Mesenchymal stem cell (in vitro differentiated cells and primary cell): ENCODE data around the gene MBD6.
"Not testable (repeated sequence)": the region's sequence is repeated elsewhere in the genome, so short reads cannot be mapped to it uniquely, and the experiment has no call there.

Source experiments
- DNase-seq: peaks from one replicate; pipeline ENCODE4 v3.0.0-alpha.2; 2013
- H2AFZ ChIP-seq: one replicate; pipeline ENCODE4 v1.6.1; 2013; ENCODE audit warnings: low read depth, mild to moderate bottlenecking, control low read depth, inconsistent platforms, low read length, moderate library complexity
- H2AK5ac ChIP-seq: 2 replicates; pipeline ENCODE4 v1.6.1; 2013; ENCODE audit warnings: low read length, moderate library complexity, mild to moderate bottlenecking, inconsistent platforms; ENCODE audit not compliant: severe bottlenecking
- H2BK120ac ChIP-seq: one replicate; pipeline ENCODE4 v1.6.1; 2013; ENCODE audit warnings: low read depth, mild to moderate bottlenecking, inconsistent platforms, low read length, moderate library complexity
- H2BK12ac ChIP-seq, 2 experiments: one replicate each; pipeline ENCODE4 v1.6.1; 2013; ENCODE audit warnings: inconsistent platforms in 2 of 2, low read length in 2 of 2, mild to moderate bottlenecking in 2 of 2, moderate library complexity in 2 of 2, control low read depth in 1 of 2
- H2BK15ac ChIP-seq: one replicate; pipeline ENCODE4 v1.6.1; 2013; ENCODE audit warnings: mild to moderate bottlenecking, low read depth, inconsistent platforms; ENCODE audit not compliant: poor library complexity, severe bottlenecking
- H2BK5ac ChIP-seq: 2 replicates; pipeline ENCODE4 v1.6.1; 2013; ENCODE audit warnings: low read depth, mild to moderate bottlenecking, low read length, control low read depth, inconsistent platforms; ENCODE audit not compliant: poor library complexity, severe bottlenecking
- H3K14ac ChIP-seq, 2 experiments: one replicate each; pipeline ENCODE4 v1.6.1; 2013; ENCODE audit warnings: inconsistent platforms in 2 of 2, low read length in 2 of 2, control low read depth in 1 of 2, mild to moderate bottlenecking in 1 of 2, moderate library complexity in 1 of 2
- H3K18ac ChIP-seq, 2 experiments: one replicate each; pipeline ENCODE4 v1.6.1; 2013; ENCODE audit warnings: inconsistent platforms in 2 of 2, low read length in 2 of 2, control low read depth in 1 of 2, low read depth in 1 of 2, mild to moderate bottlenecking in 1 of 2
- H3K23ac ChIP-seq, 2 experiments: one replicate each; pipeline ENCODE4 v1.6.1; 2013; ENCODE audit warnings: inconsistent platforms in 2 of 2, low read length in 2 of 2, mild to moderate bottlenecking in 2 of 2, moderate library complexity in 2 of 2, control low read depth in 1 of 2
- H3K27ac ChIP-seq: 2 replicates; pipeline ENCODE4 v1.5.1; 2013; ENCODE audit warnings: mild to moderate bottlenecking, moderate library complexity, low read length, control low read depth, inconsistent platforms; ENCODE audit not compliant: poor library complexity, severe bottlenecking
- H3K27me3 ChIP-seq, 2 experiments: 2 replicates each; pipeline versions ENCODE4 v1.6.1 to v1.7.0; 2013; ENCODE audit warnings: low read length in 2 of 2, mild to moderate bottlenecking in 2 of 2, moderate library complexity in 2 of 2, control low read depth in 1 of 2, inconsistent platforms in 1 of 2; ENCODE audit not compliant: control insufficient read depth in 1 of 2, insufficient read depth in 1 of 2
- H3K36me3 ChIP-seq, 2 experiments: 2 replicates each; pipeline versions ENCODE4 v1.6.1 to v1.7.0; 2013; ENCODE audit warnings: low read length in 2 of 2, control low read depth in 1 of 2, inconsistent platforms in 1 of 2, low read depth in 1 of 2, mild to moderate bottlenecking in 1 of 2; ENCODE audit not compliant: insufficient read depth in 2 of 2, control insufficient read depth in 1 of 2
- H3K4ac ChIP-seq, 2 experiments: one replicate each; pipeline ENCODE4 v1.6.1; 2013; ENCODE audit warnings: inconsistent platforms in 2 of 2, low read length in 2 of 2, mild to moderate bottlenecking in 2 of 2, moderate library complexity in 2 of 2, control low read depth in 1 of 2, low read depth in 1 of 2
- H3K4me1 ChIP-seq: 2 replicates; pipeline ENCODE4 v1.6.1; 2013; ENCODE audit warnings: low read depth, low read length, control low read depth; ENCODE audit not compliant: control insufficient read depth, insufficient read depth
- H3K4me2 ChIP-seq: 2 replicates; pipeline ENCODE4 v1.6.1; 2013; ENCODE audit warnings: low read length, mild to moderate bottlenecking, inconsistent platforms; ENCODE audit not compliant: poor library complexity, severe bottlenecking
- H3K4me3 ChIP-seq, 2 experiments: 2 replicates each; pipeline versions ENCODE4 v1.5.1 to v1.7.0; 2013; ENCODE audit warnings: low read length in 2 of 2, mild to moderate bottlenecking in 2 of 2, control low read depth in 1 of 2, low read depth in 1 of 2; ENCODE audit not compliant: insufficient read depth in 1 of 2
- H3K79me1 ChIP-seq: replicated peaks from 2 replicates; pipeline ENCODE4 v1.6.1; 2013; ENCODE audit warnings: mild to moderate bottlenecking, control low read depth, low read length, inconsistent platforms; ENCODE audit not compliant: poor library complexity, severe bottlenecking
- H3K9ac ChIP-seq: 2 replicates; pipeline ENCODE4 v1.7.0; 2013; ENCODE audit warnings: mild to moderate bottlenecking, low read length, moderate library complexity
- H3K9me3 ChIP-seq: 2 replicates; pipeline ENCODE4 v1.7.0; 2013; ENCODE audit warnings: mild to moderate bottlenecking, low read length; ENCODE audit not compliant: control insufficient read depth
- H4K8ac ChIP-seq: one replicate; pipeline ENCODE4 v1.6.1; 2013; ENCODE audit warnings: inconsistent platforms, mild to moderate bottlenecking, low read length, moderate library complexity
- H4K91ac ChIP-seq: one replicate; pipeline ENCODE4 v1.6.1; 2013; ENCODE audit warnings: mild to moderate bottlenecking, low read length, inconsistent platforms
- WGBS: methylation state at CpG from one replicate; pipeline ENCODE4 v1.1.7; 2013; ENCODE audit warnings: mixed read lengths; 5-methylcytosine and 5-hydroxymethylcytosine counted together

MBD6 gene

DNA sequence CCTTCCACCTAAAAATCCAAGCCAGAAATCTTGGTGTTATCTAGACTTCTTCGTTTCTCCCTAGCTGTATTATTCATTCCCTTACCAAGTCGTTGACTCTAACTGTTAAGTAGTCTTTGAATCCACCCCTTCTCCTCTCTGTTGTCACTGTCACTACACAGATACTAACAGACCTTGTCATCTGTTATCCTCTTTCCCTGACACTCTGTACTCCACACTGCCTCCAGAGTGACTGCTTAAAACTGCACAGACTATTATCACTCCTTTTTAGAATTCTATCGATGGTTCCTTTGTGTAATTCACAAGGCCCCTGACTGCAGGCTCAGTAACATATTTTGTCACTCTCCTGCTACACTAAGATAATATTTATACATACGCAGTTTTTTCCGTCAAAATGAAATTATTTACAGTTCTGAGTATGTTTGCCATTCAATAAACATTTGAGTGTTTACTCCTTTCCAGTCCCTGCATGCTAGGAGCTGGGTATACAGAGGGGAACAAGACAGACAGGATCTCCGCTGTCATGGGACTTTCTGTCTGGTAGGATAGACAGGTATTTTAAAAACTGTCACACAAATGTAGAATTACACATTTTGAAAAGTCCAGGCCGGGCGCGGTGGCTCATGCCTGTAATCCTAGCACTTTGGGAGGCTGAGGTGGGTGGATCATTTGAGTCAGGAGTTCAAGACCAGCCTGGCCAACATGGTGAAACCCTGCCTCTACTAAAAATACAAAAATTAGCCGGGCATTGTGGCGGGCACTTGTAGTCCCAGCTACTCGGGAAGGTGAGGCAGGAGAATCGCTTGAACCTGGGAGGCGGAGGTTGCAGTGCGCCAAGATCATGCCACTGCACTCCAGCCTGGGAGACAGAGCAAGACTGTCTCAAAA is 31.0 kb upstream of the MBD6 start:
- H2BK15ac ChIP-seq = no peak overlapping the region
- no peak overlapping the region for H4K91ac ChIP-seq
- H3K9ac ChIP-seq = no peak overlapping the region
- peaks cover 42 to 48% of the 10 kb centered on the region in 2 experiments for H3K36me3 ChIP-seq
- H2BK120ac ChIP-seq = no peak overlapping the region
- no peak overlapping the region for H3K27ac ChIP-seq
- peaks cover 12% of the 10 kb centered on the region for H3K79me1 ChIP-seq
- no peak overlapping the region for H2AFZ ChIP-seq
- no peak overlapping the region for H3K4ac ChIP-seq
- no peaks in the 10 kb centered on the region for H3K9me3 ChIP-seq
- H3K27me3 ChIP-seq = no peaks in the 10 kb centered on the region
- H3K4me1 ChIP-seq = peaks cover 12% of the 10 kb centered on the region
- no peak overlapping the region for H2BK5ac ChIP-seq
- H3K4me2 ChIP-seq = no peak overlapping the region
- no peak overlapping the region for H2BK12ac ChIP-seq
- peak; percentile 43 for DNase-seq
- H4K8ac ChIP-seq = no peak overlapping the region
- no peak overlapping the region for H3K18ac ChIP-seq
- 96% methylated on average over 14 of the region's 15 CpGs for WGBS
- no peak overlapping the region for H3K23ac ChIP-seq
- H2AK5ac ChIP-seq = no peak overlapping the region
- H3K4me3 ChIP-seq = no peak overlapping the region
- no peak overlapping the region for H3K14ac ChIP-seq

- H3K4me3 ChIP-seq, H3K4me1 ChIP-seq, H2BK15ac ChIP-seq, H3K27me3 ChIP-seq, H3K4me2 ChIP-seq, H3K23ac ChIP-seq, H3K14ac ChIP-seq, H4K91ac ChIP-seq, H3K27ac ChIP-seq, H4K8ac ChIP-seq, H2BK5ac ChIP-seq, H2BK12ac ChIP-seq, H3K9me3 ChIP-seq, H2AK5ac ChIP-seq, DNase-seq, H2BK120ac ChIP-seq, H3K18ac ChIP-seq, H3K4ac ChIP-seq, H3K9ac ChIP-seq, H2AFZ ChIP-seq: not testable (repeated sequence)
- peaks cover 62 to 64% of the 10 kb centered on the region in 2 experiments for H3K36me3 ChIP-seq
- H3K79me1 ChIP-seq = peaks cover 24% of the 10 kb centered on the region
- WGBS = 98% methylated on average over 36 of the region's 48 CpGs
Observed at GRCh38 chr12:57495051-57495701, 27.4 kb upstream of the MBD6 start.

DNA sequence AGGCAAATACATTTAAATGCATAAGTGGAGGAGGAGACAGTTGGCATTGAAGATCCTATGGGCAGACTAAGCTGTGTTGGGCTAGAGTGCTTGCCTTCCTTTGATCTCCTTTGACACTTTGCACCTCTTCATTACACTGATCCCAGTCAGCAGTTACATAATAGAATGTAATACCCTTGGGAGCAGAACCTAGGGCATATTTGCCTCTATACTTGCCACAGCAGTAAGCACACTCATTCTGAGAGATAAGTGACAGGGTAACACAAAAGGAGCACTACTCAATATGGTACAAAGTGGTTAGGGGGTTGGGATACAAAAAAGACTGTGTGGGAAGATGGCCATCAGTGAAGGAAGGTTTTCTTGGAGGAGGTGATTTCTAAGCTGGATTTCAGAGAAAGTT is 25.8 kb upstream of the MBD6 start:
- Histone ChIP-seq H3K36me3 (peaks cover 64 to 65% of the 10 kb centered on the region in 2 experiments), H4K91ac (no peak overlapping the region), H3K4ac (no peak overlapping the region), H3K79me1 (peaks cover 30% of the 10 kb centered on the region), H3K9me3 (no peaks in the 10 kb centered on the region), H3K4me1 (no peaks in the 10 kb centered on the region), H3K23ac (no peak overlapping the region), H3K14ac (no peak overlapping the region), H3K4me2 (no peak overlapping the region), H4K8ac (no peak overlapping the region), H3K4me3 (no peak overlapping the region), H2BK12ac (no peak overlapping the region), H3K9ac (no peak overlapping the region), H2BK15ac (no peak overlapping the region), H2BK5ac (no peak overlapping the region), H3K18ac (no peak overlapping the region), H3K27me3 (no peaks in the 10 kb centered on the region), H2BK120ac (no peak overlapping the region), H2AFZ (no peak overlapping the region), H3K27ac (no peak overlapping the region), H2AK5ac (no peak overlapping the region)
- no peak for DNase-seq
